Caco-2 (cell line): ENCODE measurements around the gene ANGPTL4. TPM values are rescaled to one million over a fixed set of nuclear protein-coding genes. Genes with fewer than 3 reads are reported as not detected.
A peak's percentile ranks its signal among the peaks of the same experiment; 100 is the strongest.

Source experiments
- BruUV-seq: library from RNA; stranded (reverse); fragments of 400-500 nt; replicated peaks from 2 replicates; lab custom pipeline; 2021; lab: Mats Ljungman, UMichigan
- CTCF ChIA-PET: fragments of 300-600 bp; sonication (Branson Sonifier 250); formaldehyde crosslinking; loops from one replicate; lab custom pipeline; 2022; ENCODE audit warnings: antibody characterized with exemption; lab: Charles Lee
- POLR2A ChIA-PET: fragments of 300-600 bp; sonication (Branson Sonifier 250); formaldehyde crosslinking; loops from one replicate; lab custom pipeline; 2022; ENCODE audit warnings: antibody characterized with exemption; lab: Charles Lee
- DNase-seq, 2 experiments: peaks; one replicate each; pipeline versions ENCODE4 v3.0.0 to v3.0.0-alpha.2; 2020 to 2022
- H3K27me3 ChIP-seq: replicated peaks from 2 replicates; pipeline ENCODE4 v1.6.0; 2011; ENCODE audit warnings: low read length; ENCODE audit not compliant: control insufficient read depth, insufficient read depth
- H3K36me3 ChIP-seq: 2 replicates; pipeline ENCODE4 v1.5.1; 2011; ENCODE audit warnings: low read length; ENCODE audit not compliant: control insufficient read depth, insufficient read depth
- H3K4me1 ChIP-seq: fragments of 250-450 bp; sonication (Bioruptor Pico); 2 replicates; pipeline ENCODE4 v1.5.1; 2020; ENCODE audit warnings: mild to moderate bottlenecking
- H3K4me3 ChIP-seq: 2 replicates; pipeline ENCODE4 v1.5.1; 2011; ENCODE audit warnings: low read depth, mild to moderate bottlenecking, control low read depth, low read length
- H3K9me3 ChIP-seq: fragments of 250-450 bp; sonication (Bioruptor Pico); 2 replicates; pipeline ENCODE4 v1.5.1; 2020; ENCODE audit warnings: mild to moderate bottlenecking, moderate library complexity
- H3K27ac Mint-ChIP-seq: one replicate; pipeline ENCODE4 v1.8.0; 2022; ENCODE audit warnings: mixed read lengths; ENCODE audit not compliant: unreplicated experiment
- H3K27me3 Mint-ChIP-seq: one replicate; pipeline ENCODE4 v1.8.0; 2022; ENCODE audit warnings: mixed read lengths; ENCODE audit not compliant: insufficient read depth, unreplicated experiment
- H3K36me3 Mint-ChIP-seq: one replicate; pipeline ENCODE4 v1.8.0; 2022; ENCODE audit warnings: mild to moderate bottlenecking, mixed read lengths; ENCODE audit not compliant: insufficient read depth, unreplicated experiment
- H3K4me1 Mint-ChIP-seq: one replicate; pipeline ENCODE4 v1.8.0; 2022; ENCODE audit warnings: low read depth, mixed read lengths; ENCODE audit not compliant: unreplicated experiment
- H3K4me3 Mint-ChIP-seq: one replicate; pipeline ENCODE4 v1.8.0; 2022; ENCODE audit warnings: mild to moderate bottlenecking, moderate library complexity, mixed read lengths; ENCODE audit not compliant: unreplicated experiment
- H3K9me3 Mint-ChIP-seq: one replicate; pipeline ENCODE4 v1.8.0; 2022; ENCODE audit warnings: mixed read lengths; ENCODE audit not compliant: unreplicated experiment
- CTCF ChIP-seq, 2 experiments: fragments of 200-600 bp in 1 of 2; IDR thresholded peaks; 1 replicate in 1 of 2; 2 replicates in 1 of 2; pipeline versions ENCODE4 v1.5.1 to v1.8.0; 2011 to 2022; ENCODE audit warnings: antibody characterized with exemption in 1 of 2, control low read depth in 1 of 2, inconsistent platforms in 1 of 2, low read depth in 1 of 2, low read length in 1 of 2, mild to moderate bottlenecking in 1 of 2, moderate library complexity in 1 of 2; ENCODE audit not compliant: insufficient read depth in 1 of 2, severe bottlenecking in 1 of 2, unreplicated experiment in 1 of 2
- intact Hi-C: fragments of 100-400 bp; cut with micrococcal nuclease; formaldehyde crosslinking; loops from one replicate; pipeline ENCODE4 v1.10.0; 2022; ENCODE audit not compliant: unreplicated experiment
- total RNA-seq: library from RNA; stranded (reverse); gene quantifications from 2 replicates; pipeline ENCODE4 v1.2.3, GENCODE V29; 2022

Gene ANGPTL4
- total RNA-seq, 1 experiment from 2014 or later = 1.2 TPM

DNA sequence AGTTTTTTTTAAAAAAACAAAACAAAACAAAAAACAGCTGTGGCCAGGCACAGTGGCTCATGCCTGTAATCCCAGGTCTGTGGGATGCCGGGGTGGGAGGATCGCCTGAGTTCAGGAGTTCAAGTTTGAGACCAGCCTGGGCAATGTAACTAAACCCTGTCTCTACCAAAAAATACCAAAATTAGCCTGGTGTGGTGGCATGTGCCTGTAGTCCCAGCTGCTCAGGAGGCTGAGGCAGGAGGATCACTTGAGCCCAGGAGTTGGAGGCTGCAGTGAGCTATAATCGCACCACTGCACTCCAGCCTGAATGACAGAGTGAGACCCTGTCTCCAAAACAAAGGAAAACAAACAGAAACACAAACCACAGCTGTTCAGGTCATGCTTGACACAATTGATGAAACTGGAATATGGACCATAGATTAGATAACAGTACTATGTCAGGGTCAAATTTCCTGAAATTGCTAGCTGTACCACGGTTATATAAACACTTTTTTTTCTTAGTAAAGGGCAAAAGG is 6.9 kb upstream of the ANGPTL4 start:
- intact Hi-C loops = no loop called here
- no peaks in the 10 kb centered on the region for H3K36me3 Mint-ChIP-seq
- H3K4me1 ChIP-seq = peaks cover 13% of the 10 kb centered on the region; the same call in 1 of the 2 replicates
- H3K36me3 ChIP-seq = no peaks in the 10 kb centered on the region
- H3K27ac Mint-ChIP-seq = no peak overlapping the region
- no peaks in the 10 kb centered on the region for H3K9me3 Mint-ChIP-seq
- ChIA-PET POLR2A (no interaction called here), CTCF (interaction anchor here (0.6 to 1.4 kb wide), 2 partner anchors 9 to 253 kb away, joined by 4 to 6 read pairs; no protein-coding TSS in a partner anchor)
- no peaks in the 10 kb centered on the region for H3K27me3 Mint-ChIP-seq
- no peak overlapping the region for H3K4me3 ChIP-seq
- no TSS peak for BruUV-seq
- H3K4me1 Mint-ChIP-seq = no peaks in the 10 kb centered on the region
- H3K27me3 ChIP-seq = no peaks in the 10 kb centered on the region
- DNase-seq = peak in 1 of 2 experiments; percentile 43
- H3K4me3 Mint-ChIP-seq = no peak overlapping the region
- H3K9me3 ChIP-seq = no peaks in the 10 kb centered on the region
- no peak for TF ChIP-seq CTCF (IDR thresholded peaks at IDR 0.05; ENCODE audit: insufficient read depth in 1 of 2, low read depth in 1 of 2, low read length in 1 of 2, severe bottlenecking in 1 of 2, unreplicated experiment in 1 of 2)

- DNase-seq = no peak
- no peak for TF ChIP-seq CTCF (IDR thresholded peaks at IDR 0.05; ENCODE audit: insufficient read depth in 1 of 2, low read depth in 1 of 2, low read length in 1 of 2, severe bottlenecking in 1 of 2, unreplicated experiment in 1 of 2)
- no peaks in the 10 kb centered on the region for H3K27me3 Mint-ChIP-seq
- no peak overlapping the region for H3K4me3 Mint-ChIP-seq
- no peaks in the 10 kb centered on the region for H3K36me3 ChIP-seq
- intact Hi-C loops = no loop called here
- H3K27ac Mint-ChIP-seq = no peak overlapping the region
- no TSS peak for BruUV-seq
- H3K4me1 ChIP-seq = peaks cover 13% of the 10 kb centered on the region; the same call in 1 of the 2 replicates
- ChIA-PET CTCF (no interaction called here), POLR2A (no interaction called here)
- no peaks in the 10 kb centered on the region for H3K9me3 ChIP-seq
- peaks cover 7% of the 10 kb centered on the region for H3K4me1 Mint-ChIP-seq
- no peaks in the 10 kb centered on the region for H3K9me3 Mint-ChIP-seq
- no peak overlapping the region for H3K4me3 ChIP-seq
- no peaks in the 10 kb centered on the region for H3K36me3 Mint-ChIP-seq
- H3K27me3 ChIP-seq = no peaks in the 10 kb centered on the region
Observed at GRCh38 chr19:8358948-8359347, 5.0 kb upstream of the ANGPTL4 start.

DNA sequence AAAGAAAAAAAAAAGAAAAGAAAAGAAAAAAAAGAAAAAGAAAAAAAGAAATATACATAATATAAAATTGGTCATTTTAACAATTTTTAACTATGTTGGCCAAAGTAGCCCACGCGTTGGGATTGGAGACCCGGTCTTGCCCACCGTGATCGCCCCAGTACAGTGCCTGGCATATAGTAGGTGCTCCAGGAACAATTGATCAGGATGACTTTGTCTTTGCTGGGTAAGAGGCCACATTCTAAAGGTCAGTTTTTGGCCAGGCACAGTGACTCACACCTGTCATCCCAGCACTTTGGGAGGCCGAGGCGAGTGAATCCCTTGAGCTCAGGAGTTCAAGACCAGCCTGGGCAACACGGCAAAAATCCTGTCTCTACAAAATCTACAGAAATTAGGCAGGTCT is 3.8 kb upstream of the ANGPTL4 start:
- BruUV-seq = no TSS peak
- H3K27ac Mint-ChIP-seq = no peak overlapping the region
- H3K36me3 ChIP-seq = no peaks in the 10 kb centered on the region
- H3K4me3 ChIP-seq = no peak overlapping the region
- POLR2A ChIA-PET = interaction anchor here (0.6 kb wide), 1 partner anchor 1534 kb away, joined by 9 read pairs; no protein-coding TSS in a partner anchor
- H3K4me1 ChIP-seq = peaks cover 12% of the 10 kb centered on the region; the same call in 1 of the 2 replicates
- intact Hi-C loops = no loop called here
- no peak for TF ChIP-seq CTCF (IDR thresholded peaks at IDR 0.05; ENCODE audit: insufficient read depth in 1 of 2, low read depth in 1 of 2, low read length in 1 of 2, severe bottlenecking in 1 of 2, unreplicated experiment in 1 of 2)
- peaks cover 7% of the 10 kb centered on the region for H3K4me1 Mint-ChIP-seq
- DNase-seq = no peak
- no peaks in the 10 kb centered on the region for H3K27me3 ChIP-seq
- no peaks in the 10 kb centered on the region for H3K27me3 Mint-ChIP-seq
- no peaks in the 10 kb centered on the region for H3K36me3 Mint-ChIP-seq
- H3K9me3 Mint-ChIP-seq = no peaks in the 10 kb centered on the region
- CTCF ChIA-PET = no interaction called here
- H3K9me3 ChIP-seq = no peaks in the 10 kb centered on the region
- no peak overlapping the region for H3K4me3 Mint-ChIP-seq
